Measurements from ENCODE around the gene CBLN1. TPM values are rescaled to one million over a fixed set of nuclear protein-coding genes. Genes with fewer than 3 reads are reported as not detected.

The CBLN1 gene
- total and polyA plus RNA-seq, 2 of the 4 experiments (the other 2 are of a cell fraction): not detected

GRCh38 chr16:49269201-49269600 is 12.4 kb downstream of the CBLN1 start:
- H3K4me1 ChIP-seq (ENCODE audit: control insufficient read depth, insufficient read depth, low read length): no peaks in the 10 kb centered on the region
- H2AFZ ChIP-seq (replicated peaks; ENCODE audit: low read length, poor library complexity): no peak overlapping the region
- H2BK15ac ChIP-seq (ENCODE audit: low read depth, low read length): no peak overlapping the region
- H3K4me3 ChIP-seq (ENCODE audit: insufficient read depth, low read depth, low read length): no peak overlapping the region
- H3K27me3 ChIP-seq (ENCODE audit: control insufficient read depth, insufficient read depth, low read length): no peaks in the 10 kb centered on the region; the same call in none of the 2 replicates
- H2BK20ac ChIP-seq (ENCODE audit: low read depth, low read length): no peak overlapping the region
- H3K14ac ChIP-seq (replicated peaks; ENCODE audit: low read depth, low read length): no peak overlapping the region
- H3K18ac ChIP-seq (ENCODE audit: low read depth, low read length): no peak overlapping the region
- no peak overlapping the region for H3K56ac ChIP-seq (ENCODE audit: extremely low read depth, insufficient read depth, low read length)
- H4K8ac ChIP-seq (ENCODE audit: low read depth in 2 of 2, low read length in 2 of 2): no peak overlapping the region
- no peak overlapping the region for H3K4me2 ChIP-seq (ENCODE audit: low read depth, low read length)
- no peak overlapping the region for H2BK120ac ChIP-seq (ENCODE audit: low read depth, low read length)
- no peaks in the 10 kb centered on the region for H3K79me1 ChIP-seq (ENCODE audit: low read depth in 1 of 2, low read length in 2 of 2)
- ATAC-seq (ENCODE audit: low read depth): no peak
- H2AK5ac ChIP-seq (ENCODE audit: low read depth, low read length): no peak overlapping the region
- no peak overlapping the region for H4K5ac ChIP-seq (ENCODE audit: low read depth, low read length)
- intact Hi-C loops (cut with micrococcal nuclease) (no loop called here), dilution Hi-C loops (cut with HindIII; ENCODE audit: low sequenced_read_pairs, unreplicated experiment) (no loop called here), in situ Hi-C loops (cut with MboI; ENCODE audit: low sequenced_read_pairs) (no loop called here)
- no CpG with 5 or more reads among the region's 3 CpGs for WGBS, 2 experiments (ENCODE audit: extremely low coverage in 2 of 2, insufficient read length in 1 of 2)
- H4K20me1 ChIP-seq (ENCODE audit: insufficient read depth, low read length): no peaks in the 10 kb centered on the region
- no peak overlapping the region for H3K9ac ChIP-seq (ENCODE audit: low read depth, low read length)
- H2AK9ac ChIP-seq (replicated peaks; ENCODE audit: low read depth, low read length, poor library complexity): no peak overlapping the region
- H3K9me3 ChIP-seq (ENCODE audit: control insufficient read depth, insufficient read depth, low read length): no peaks in the 10 kb centered on the region
- H3K27ac ChIP-seq (ENCODE audit: insufficient read depth, low read length): no peak overlapping the region
- no peak overlapping the region for H3K4ac ChIP-seq (ENCODE audit: low read depth, low read length)
- H4K91ac ChIP-seq (ENCODE audit: insufficient read depth, low read depth, low read length): no peak overlapping the region
- POLR2A ChIA-PET (ENCODE audit: unreplicated experiment): no interaction called here
- no peak overlapping the region for H2BK5ac ChIP-seq (ENCODE audit: low read depth, low read length, poor library complexity, severe bottlenecking)
- CTCF ChIA-PET: no interaction called here
- H3K23ac ChIP-seq (ENCODE audit: low read depth, low read length): no peak overlapping the region
- H3K9me1 ChIP-seq (ENCODE audit: insufficient read depth, low read length): no peaks in the 10 kb centered on the region
- DNase-seq: no peak
- no peak for TF ChIP-seq POLR2A (IDR thresholded peaks at IDR 0.05; ENCODE audit: low read depth, low read length)
- no peak for TF ChIP-seq BHLHE40 (IDR thresholded peaks at IDR 0.05; ENCODE audit: low read depth, low read length)
- TF ChIP-seq FOS (IDR thresholded peaks at IDR 0.05; ENCODE audit: low read depth, low read length): no peak
- TF ChIP-seq MXI1 (IDR thresholded peaks at IDR 0.05; ENCODE audit: borderline replicate concordance, low read depth, low read length): no peak
- no peak for TF ChIP-seq RCOR1 (IDR thresholded peaks at IDR 0.05; ENCODE audit: insufficient replicate concordance, low read length)
- no peak for TF ChIP-seq RFX5 (IDR thresholded peaks at IDR 0.05; ENCODE audit: low read depth, low read length)
- TF ChIP-seq SMC3 (IDR thresholded peaks at IDR 0.05; ENCODE audit: low read depth, low read length): no peak
- no peak for TF ChIP-seq MAZ (IDR thresholded peaks at IDR 0.05; ENCODE audit: borderline replicate concordance, low read depth, low read length)
- no peak for TF ChIP-seq NFE2L2 (IDR thresholded peaks at IDR 0.05; ENCODE audit: low read depth, low read length)
- TF ChIP-seq USF2 (IDR thresholded peaks at IDR 0.05; ENCODE audit: low read depth, low read length): no peak
- TF ChIP-seq RAD21 (IDR thresholded peaks at IDR 0.05; ENCODE audit: low read length): no peak
- no peak for TF ChIP-seq CEBPB (IDR thresholded peaks at IDR 0.05; ENCODE audit: low read depth, low read length)
- no peak for TF ChIP-seq MAFK (IDR thresholded peaks at IDR 0.05; ENCODE audit: low read depth, low read length)
- no peaks in the 10 kb centered on the region for H3K36me3 ChIP-seq (ENCODE audit: control insufficient read depth, insufficient read depth, low read length)
- no TSS peak for BruUV-seq (replicated peaks)
